Measurements from ENCODE around the gene SPRED1.

The SPRED1 gene

GRCh38 chr15:38351466-38351865 is 98.8 kb downstream of the SPRED1 start:
- DNase-seq (ENCODE audit: low read depth in 1 of 2, low spot score in 1 of 2): no peak

GRCh38 chr15:38354315-38354929 is 101.8 kb downstream of the SPRED1 start:
- DNase-seq (ENCODE audit: low read depth in 1 of 2, low spot score in 1 of 2): peak in 1 of 2 donors; percentile 5

GRCh38 chr15:38362355-38362754 is 109.7 kb downstream of the SPRED1 start:
- no peak for DNase-seq (ENCODE audit: low read depth in 1 of 2, low spot score in 1 of 2)

- DNase-seq (ENCODE audit: low read depth in 1 of 2, low spot score in 1 of 2): no peak
Observed at GRCh38 chr15:38367476-38367875, 114.8 kb downstream of the SPRED1 start.

- no peak for DNase-seq (ENCODE audit: low read depth in 1 of 2, low spot score in 1 of 2)
Observed at GRCh38 chr15:38369936-38370478, 117.4 kb downstream of the SPRED1 start.

- no peak for DNase-seq (ENCODE audit: low read depth in 1 of 2, low spot score in 1 of 2)
Observed at GRCh38 chr15:38373016-38373415, 120.4 kb downstream of the SPRED1 start.

GRCh38 chr15:38374029-38374428 is 121.4 kb downstream of the SPRED1 start:
- no peak for DNase-seq (ENCODE audit: low read depth in 1 of 2, low spot score in 1 of 2)

- DNase-seq (ENCODE audit: low read depth in 1 of 2, low spot score in 1 of 2): no peak
Observed at GRCh38 chr15:38374556-38374955, 121.9 kb downstream of the SPRED1 start.

- DNase-seq (ENCODE audit: low read depth in 1 of 2, low spot score in 1 of 2): no peak
Observed at GRCh38 chr15:38376081-38376480, 123.4 kb downstream of the SPRED1 start.

GRCh38 chr15:38377636-38378035 is 125.0 kb downstream of the SPRED1 start:
- no peak for DNase-seq (ENCODE audit: low read depth in 1 of 2, low spot score in 1 of 2)

GRCh38 chr15:38378161-38378560 is 125.5 kb downstream of the SPRED1 start:
- DNase-seq (ENCODE audit: low read depth in 1 of 2, low spot score in 1 of 2): no peak

- DNase-seq (ENCODE audit: low read depth in 1 of 2, low spot score in 1 of 2): peak; percentile 8 to 26
Observed at GRCh38 chr15:38389924-38390542, 137.4 kb downstream of the SPRED1 start.

GRCh38 chr15:38391191-38391590 is 138.6 kb downstream of the SPRED1 start:
- DNase-seq (ENCODE audit: low read depth in 1 of 2, low spot score in 1 of 2): no peak

- DNase-seq (ENCODE audit: low read depth in 1 of 2, low spot score in 1 of 2): no peak
Observed at GRCh38 chr15:38398134-38398533, 145.5 kb downstream of the SPRED1 start.

- no peak for DNase-seq (ENCODE audit: low read depth in 1 of 2, low spot score in 1 of 2)
Observed at GRCh38 chr15:38401106-38401505, 148.5 kb downstream of the SPRED1 start.

GRCh38 chr15:38401701-38402100 is 149.1 kb downstream of the SPRED1 start:
- DNase-seq (ENCODE audit: low read depth in 1 of 2, low spot score in 1 of 2): no peak

- no peak for DNase-seq (ENCODE audit: low read depth in 1 of 2, low spot score in 1 of 2)
Observed at GRCh38 chr15:38406436-38406835, 153.8 kb downstream of the SPRED1 start.
